ENCODE measurements around the gene KRTAP12-3.

GRCh38 chr21:44640761-44641160 lies 17.0 kb upstream of the KRTAP12-3 start:
- TF ChIP-seq EP300 (IDR thresholded peaks at IDR 0.05): no peak
- TF ChIP-seq CTCF (IDR thresholded peaks at IDR 0.05): no peak
- TF ChIP-seq POLR2A (IDR thresholded peaks at IDR 0.05): no peak
